T-helper 2 cell treated with Interferon-gamma antibody and Interleukin-4, amounts not matched to agents 5 μg/mL and 100 μg/mL, for 36 hours (primary cell): Measurements from ENCODE around the gene PMM2.

Source experiments
- DNase-seq: peaks from one replicate; pipeline ENCODE4 v3.0.0; 2021; ENCODE audit warnings: low spot score
- H3K27ac Mint-ChIP-seq: one replicate; pipeline ENCODE4 v1.8.0; 2021; ENCODE audit warnings: mild to moderate bottlenecking, mixed read lengths
- H3K27me3 Mint-ChIP-seq: one replicate; pipeline ENCODE4 v1.8.0; 2021; ENCODE audit warnings: low read depth, mixed read lengths
- H3K36me3 Mint-ChIP-seq: one replicate; pipeline ENCODE4 v1.8.0; 2021; ENCODE audit warnings: low read depth, mixed read lengths
- H3K4me1 Mint-ChIP-seq: one replicate; pipeline ENCODE4 v1.8.0; 2021; ENCODE audit warnings: low read depth, mixed read lengths
- H3K4me3 Mint-ChIP-seq: one replicate; pipeline ENCODE4 v1.8.0; 2022; ENCODE audit warnings: mild to moderate bottlenecking, moderate library complexity, mixed read lengths
- H3K9me3 Mint-ChIP-seq: one replicate; pipeline ENCODE4 v1.8.0; 2021; ENCODE audit warnings: mixed read lengths

PMM2 gene

GRCh38 chr16:8845699-8846298, 48.2 kb downstream of the PMM2 start:
- Mint-ChIP-seq H3K4me1 (peaks cover 10% of the 10 kb centered on the region), H3K36me3 (peaks cover 22% of the 10 kb centered on the region), H3K9me3 (no peaks in the 10 kb centered on the region), H3K4me3 (no peak overlapping the region), H3K27me3 (no peaks in the 10 kb centered on the region), H3K27ac (no peak overlapping the region)
- no peak for DNase-seq

GRCh38 chr16:8846401-8846932, 48.8 kb downstream of the PMM2 start:
- Mint-ChIP-seq H3K27me3 (no peaks in the 10 kb centered on the region), H3K4me3 (no peak overlapping the region), H3K27ac (peak overlapping the region; percentile 5), H3K9me3 (no peaks in the 10 kb centered on the region), H3K36me3 (peaks cover 26% of the 10 kb centered on the region), H3K4me1 (peaks cover 13% of the 10 kb centered on the region)
- no peak for DNase-seq

- Mint-ChIP-seq H3K4me1 (peaks cover 16% of the 10 kb centered on the region), H3K36me3 (peaks cover 30% of the 10 kb centered on the region), H3K27me3 (no peaks in the 10 kb centered on the region), H3K4me3 (no peak overlapping the region), H3K9me3 (no peaks in the 10 kb centered on the region), H3K27ac (no peak overlapping the region)
- DNase-seq, result no peak
These were observed 49.5 kb downstream of the PMM2 start for GRCh38 chr16:8847145-8847544.

- Mint-ChIP-seq H3K27ac (no peak overlapping the region), H3K36me3 (peaks cover 31% of the 10 kb centered on the region), H3K27me3 (no peaks in the 10 kb centered on the region), H3K9me3 (no peaks in the 10 kb centered on the region), H3K4me3 (no peak overlapping the region), H3K4me1 (peaks cover 16% of the 10 kb centered on the region)
- no peak for DNase-seq
These were observed 50.0 kb downstream of the PMM2 start for GRCh38 chr16:8847623-8848022.

- Mint-ChIP-seq H3K4me3 (no peak overlapping the region), H3K36me3 (peaks cover 37% of the 10 kb centered on the region), H3K9me3 (no peaks in the 10 kb centered on the region), H3K27me3 (no peaks in the 10 kb centered on the region), H3K27ac (no peak overlapping the region), H3K4me1 (peaks cover 18% of the 10 kb centered on the region)
- DNase-seq, result no peak
These were observed 50.7 kb downstream of the PMM2 start for GRCh38 chr16:8848231-8848938.

GRCh38 chr16:8848939-8849391, 51.3 kb downstream of the PMM2 start:
- H3K9me3 Mint-ChIP-seq, result no peaks in the 10 kb centered on the region
- DNase-seq, result no peak
- H3K27ac Mint-ChIP-seq, result no peak overlapping the region
- no peak overlapping the region for H3K4me3 Mint-ChIP-seq
- H3K36me3 Mint-ChIP-seq, result peaks cover 37% of the 10 kb centered on the region
- no peaks in the 10 kb centered on the region for H3K27me3 Mint-ChIP-seq
- peaks cover 21% of the 10 kb centered on the region for H3K4me1 Mint-ChIP-seq

GRCh38 chr16:8849411-8850011, 51.9 kb downstream of the PMM2 start:
- H3K36me3 Mint-ChIP-seq, result peaks cover 42% of the 10 kb centered on the region
- no peaks in the 10 kb centered on the region for H3K27me3 Mint-ChIP-seq
- peak overlapping the region; percentile 31 for H3K27ac Mint-ChIP-seq
- DNase-seq, result no peak
- H3K4me1 Mint-ChIP-seq, result peaks cover 21% of the 10 kb centered on the region
- no peaks in the 10 kb centered on the region for H3K9me3 Mint-ChIP-seq
- H3K4me3 Mint-ChIP-seq, result no peak overlapping the region

GRCh38 chr16:8850279-8850885, 52.7 kb downstream of the PMM2 start:
- Mint-ChIP-seq H3K4me3 (peak overlapping the region; percentile 41), H3K36me3 (peaks cover 45% of the 10 kb centered on the region), H3K4me1 (peaks cover 24% of the 10 kb centered on the region), H3K27me3 (no peaks in the 10 kb centered on the region), H3K27ac (peak overlapping the region; percentile 77), H3K9me3 (no peaks in the 10 kb centered on the region)
- no peak for DNase-seq

- peak overlapping the region; percentile 47 for H3K27ac Mint-ChIP-seq
- H3K9me3 Mint-ChIP-seq, result no peaks in the 10 kb centered on the region
- H3K36me3 Mint-ChIP-seq, result peaks cover 51% of the 10 kb centered on the region
- no peaks in the 10 kb centered on the region for H3K27me3 Mint-ChIP-seq
- no peak overlapping the region for H3K4me3 Mint-ChIP-seq
- no peak for DNase-seq
- H3K4me1 Mint-ChIP-seq, result peaks cover 26% of the 10 kb centered on the region
These were observed 54.2 kb downstream of the PMM2 start for GRCh38 chr16:8851761-8852403.

- no peaks in the 10 kb centered on the region for H3K27me3 Mint-ChIP-seq
- peaks cover 26% of the 10 kb centered on the region for H3K4me1 Mint-ChIP-seq
- peak overlapping the region; percentile 47 for H3K27ac Mint-ChIP-seq
- H3K36me3 Mint-ChIP-seq, result peaks cover 52% of the 10 kb centered on the region
- no peak for DNase-seq
- no peaks in the 10 kb centered on the region for H3K9me3 Mint-ChIP-seq
- H3K4me3 Mint-ChIP-seq, result no peak overlapping the region
These were observed 54.9 kb downstream of the PMM2 start for GRCh38 chr16:8852534-8852933.

- Mint-ChIP-seq H3K4me3 (no peak overlapping the region), H3K9me3 (no peaks in the 10 kb centered on the region), H3K36me3 (peaks cover 57% of the 10 kb centered on the region), H3K27ac (no peak overlapping the region), H3K27me3 (no peaks in the 10 kb centered on the region), H3K4me1 (peaks cover 26% of the 10 kb centered on the region)
- no peak for DNase-seq
These were observed 55.5 kb downstream of the PMM2 start for GRCh38 chr16:8853150-8853549.

GRCh38 chr16:8853611-8854010, 56.0 kb downstream of the PMM2 start:
- H3K4me1 Mint-ChIP-seq, result peaks cover 26% of the 10 kb centered on the region
- no peak for DNase-seq
- no peaks in the 10 kb centered on the region for H3K27me3 Mint-ChIP-seq

GRCh38 chr16:8854298-8854948, 56.8 kb downstream of the PMM2 start:
- no peaks in the 10 kb centered on the region for H3K9me3 Mint-ChIP-seq
- peaks cover 59% of the 10 kb centered on the region for H3K36me3 Mint-ChIP-seq
- no peak for DNase-seq
- no peaks in the 10 kb centered on the region for H3K27me3 Mint-ChIP-seq
- no peak overlapping the region for H3K27ac Mint-ChIP-seq
- no peak overlapping the region for H3K4me3 Mint-ChIP-seq
- peaks cover 25% of the 10 kb centered on the region for H3K4me1 Mint-ChIP-seq

More at GRCh38 chr16:8853611-8854010, 56.0 kb downstream of the PMM2 start:
- H3K27ac Mint-ChIP-seq, result no peak overlapping the region
- H3K4me3 Mint-ChIP-seq, result no peak overlapping the region
- no peaks in the 10 kb centered on the region for H3K9me3 Mint-ChIP-seq
- H3K36me3 Mint-ChIP-seq, result peaks cover 59% of the 10 kb centered on the region
